Endothelial cell of umbilical vein (primary cell): ENCODE results near the gene TFDP1. TPM values are rescaled to one million over a fixed set of nuclear protein-coding genes. Genes with fewer than 3 reads are reported as not detected.

Experiments
- BruUV-seq: library from RNA; stranded (reverse); fragments of 400-500 nt; replicated peaks from 2 replicates; lab custom pipeline; 2021; lab: Mats Ljungman, UMichigan
- CTCF ChIA-PET: fragments of 300-600, 350-600 bp; sonication (Branson Sonifier 250); formaldehyde crosslinking; loops from one replicate; lab custom pipeline; 2021; ENCODE audit warnings: antibody characterized with exemption, inconsistent platforms; lab: Charles Lee
- POLR2A ChIA-PET: fragments of 300-600, 350-600 bp; sonication (Branson Sonifier 250); formaldehyde crosslinking; loops from one replicate; lab custom pipeline; 2021; ENCODE audit warnings: antibody characterized with exemption, inconsistent platforms; lab: Charles Lee
- DNase-seq: peaks from one replicate; pipeline ENCODE4 v3.0.0-alpha.2; 2011; ENCODE audit warnings: low read depth, low spot score
- FAIRE-seq: peaks from 2 replicates; lab custom pipeline; 2011; peaks lifted over from hg19 to GRCh38; lab: Jason Lieb, UNC
- H2AFZ ChIP-seq: 2 replicates; pipeline ENCODE4 v1.6.0; 2012; ENCODE audit warnings: low read depth, low read length, control low read depth, inconsistent platforms
- H3K27ac ChIP-seq: 2 replicates; pipeline ENCODE4 v1.5.1; 2011; ENCODE audit warnings: low read depth, mild to moderate bottlenecking, control low read depth, low read length, moderate library complexity; ENCODE audit not compliant: insufficient read depth
- H3K27me3 ChIP-seq, 2 experiments: 2 replicates each; pipeline versions ENCODE4 v1.6.0 to v1.6.1; 2011; ENCODE audit warnings: low read length in 2 of 2, mixed read lengths in 1 of 2; ENCODE audit not compliant: control insufficient read depth in 2 of 2, insufficient read depth in 2 of 2
- H3K36me3 ChIP-seq, 2 experiments: 2 replicates in 1 of 2; 3 replicates in 1 of 2; pipeline ENCODE4 v1.5.1; 2011; ENCODE audit warnings: low read length in 2 of 2, mild to moderate bottlenecking in 1 of 2, moderate library complexity in 1 of 2; ENCODE audit not compliant: control insufficient read depth in 2 of 2, insufficient read depth in 2 of 2; ENCODE audit errors: extremely low read depth in 1 of 2
- H3K4me1 ChIP-seq: 3 replicates; pipeline ENCODE4 v1.5.1; 2011; ENCODE audit warnings: mild to moderate bottlenecking, low read length; ENCODE audit not compliant: control insufficient read depth, insufficient read depth; ENCODE audit errors: extremely low read depth
- H3K4me2 ChIP-seq: 2 replicates; pipeline ENCODE4 v1.6.1; 2011; ENCODE audit warnings: low read length, control low read depth, mixed read lengths; ENCODE audit not compliant: insufficient read depth
- H3K4me3 ChIP-seq, 3 experiments: fragments of 200-600 bp in 1 of 3; sonication (generic), shearing (Covaris generic) in 1 of 3; replicated peaks in 1 of 3; 2 replicates each; pipeline ENCODE4 v1.5.1; 2011 to 2016; ENCODE audit warnings: control low read depth in 3 of 3, low read length in 3 of 3, mild to moderate bottlenecking in 2 of 3, inconsistent platforms in 1 of 3, low read depth in 1 of 3, moderate library complexity in 1 of 3; ENCODE audit not compliant: insufficient read depth in 1 of 3
- H3K79me2 ChIP-seq: 2 replicates; pipeline ENCODE4 v1.6.0; 2012; ENCODE audit warnings: low read length, inconsistent platforms; ENCODE audit not compliant: control insufficient read depth, insufficient read depth
- H3K9ac ChIP-seq: replicated peaks from 2 replicates; pipeline ENCODE3; 2011; ENCODE audit warnings: low read length, control low read depth; ENCODE audit not compliant: insufficient read depth; ENCODE audit errors: extremely low read depth
- H3K9me1 ChIP-seq: replicated peaks from 3 replicates; pipeline ENCODE4 v1.6.0; 2011; ENCODE audit warnings: mild to moderate bottlenecking, low read length; ENCODE audit not compliant: control insufficient read depth, insufficient read depth; ENCODE audit errors: extremely low read depth
- H3K9me3 ChIP-seq: replicated peaks from 2 replicates; pipeline ENCODE4 v1.5.1; 2012; ENCODE audit warnings: low read length, inconsistent platforms; ENCODE audit not compliant: control insufficient read depth, insufficient read depth
- H4K20me1 ChIP-seq: replicated peaks from 2 replicates; pipeline ENCODE3; 2011; ENCODE audit warnings: mild to moderate bottlenecking, low read length; ENCODE audit not compliant: control insufficient read depth, insufficient read depth; ENCODE audit errors: extremely low read depth
- CTCF ChIP-seq, 2 donors: IDR thresholded peaks; 1 replicate in 1 of 2; 2 replicates in 1 of 2; pipeline ENCODE4 v1.5.1; 2011; ENCODE audit warnings: low read length in 2 of 2, mild to moderate bottlenecking in 2 of 2, moderate library complexity in 2 of 2, control low read depth in 1 of 2, inconsistent platforms in 1 of 2, low read depth in 1 of 2; ENCODE audit not compliant: insufficient read depth in 1 of 2; ENCODE audit errors: extremely low read depth in 1 of 2
- EZH2 ChIP-seq: IDR thresholded peaks from 2 replicates; pipeline ENCODE4 v1.6.1; 2012; ENCODE audit warnings: borderline replicate concordance, low read depth, mild to moderate bottlenecking, moderate library complexity, low read length, inconsistent platforms; ENCODE audit not compliant: severe bottlenecking
- FOS ChIP-seq: IDR thresholded peaks from 2 replicates; pipeline ENCODE4 v1.6.1; 2011; ENCODE audit warnings: mild to moderate bottlenecking, low read length, moderate library complexity, borderline replicate concordance; ENCODE audit not compliant: insufficient read depth
- GATA2 ChIP-seq: IDR thresholded peaks from 2 replicates; pipeline ENCODE4 v1.7.0; 2011; ENCODE audit warnings: low read depth, mild to moderate bottlenecking, moderate library complexity, mixed read lengths, low read length; ENCODE audit not compliant: insufficient read length, insufficient read depth
- JUN ChIP-seq: IDR thresholded peaks from 2 replicates; pipeline ENCODE4 v1.6.1; 2011; ENCODE audit warnings: borderline replicate concordance, low read depth; ENCODE audit not compliant: insufficient read length, insufficient read depth
- MAX ChIP-seq: IDR thresholded peaks from 2 replicates; pipeline ENCODE4 v1.6.1; 2011; ENCODE audit not compliant: insufficient read depth, insufficient read length
- MYC ChIP-seq: IDR thresholded peaks from one replicate; pipeline ENCODE4 v1.6.1; 2011; ENCODE audit warnings: mild to moderate bottlenecking, low read depth, low read length
- POLR2A ChIP-seq: IDR thresholded peaks from 2 replicates; pipeline ENCODE4 v1.6.1; 2012; ENCODE audit warnings: low read depth, mild to moderate bottlenecking, control low read depth, low read length
- POLR2AphosphoS5 ChIP-seq: IDR thresholded peaks from 2 replicates; pipeline ENCODE4 v1.6.1; 2012; ENCODE audit warnings: low read depth, mild to moderate bottlenecking, control low read depth, low read length, moderate library complexity; ENCODE audit not compliant: insufficient read depth
- dilution Hi-C: fragments of 300-500 bp; cut with MboI; formaldehyde crosslinking; loops from one replicate; pipeline ENCODE4 v1.15.0; 2019; ENCODE audit warnings: low sequenced_read_pairs; ENCODE audit not compliant: extremely low pct_ligation_motif_present
- intact Hi-C: fragments of 100-400 bp; cut with micrococcal nuclease; formaldehyde crosslinking; loops from one replicate; pipeline ENCODE4 v1.10.0; 2022
- polyA plus RNA-seq, 4 experiments: library from polyadenylated mRNA; depleted of rRNA in 3 of 4; stranded (reverse) in 3 of 4; unstranded in 1 of 4; fragments of >200 nt; gene quantifications; 2 replicates each; pipeline versions ENCODE4 v1.2.1 to v1.2.3, GENCODE V29; 2011 to 2012; ENCODE audit warnings: missing spikeins in 1 of 4
- total RNA-seq: library from RNA; stranded (reverse); gene quantifications from 2 replicates; pipeline ENCODE4 v1.2.3, GENCODE V29; 2021

TFDP1 gene
- total and polyA plus RNA-seq, 2 donors (not counting 3 experiments of a cell fraction or from before 2014, with no cell fraction given), result 64.3 to 137 TPM

GRCh38 chr13:113601166-113602070 lies 16.9 kb downstream of the TFDP1 start:
- H3K27me3 ChIP-seq, result no peaks in the 10 kb centered on the region
- ChIA-PET CTCF (no interaction called here), POLR2A (no interaction called here)
- no TSS peak for BruUV-seq
- no peak overlapping the region for H3K9ac ChIP-seq
- peaks cover 96% of the 10 kb centered on the region for H3K79me2 ChIP-seq
- dilution Hi-C loops, result no loop called here
- H3K4me1 ChIP-seq, result no peaks in the 10 kb centered on the region
- DNase-seq, result no peak
- H4K20me1 ChIP-seq, result no peaks in the 10 kb centered on the region
- H3K9me3 ChIP-seq, result no peaks in the 10 kb centered on the region
- no peak overlapping the region for H3K4me3 ChIP-seq
- intact Hi-C loops, result no loop called here
- H3K4me2 ChIP-seq, result no peak overlapping the region
- peaks cover 3 to 29% of the 10 kb centered on the region in 2 experiments for H3K36me3 ChIP-seq
- H2AFZ ChIP-seq, result no peak overlapping the region
- FAIRE-seq, result no peak
- TF ChIP-seq GATA2, result no peak
- TF ChIP-seq POLR2A, result no peak
- no peak for TF ChIP-seq POLR2AphosphoS5
- TF ChIP-seq MAX, result no peak
- TF ChIP-seq FOS, result no peak
- no peak for TF ChIP-seq CTCF (IDR thresholded peaks at IDR 0.05; ENCODE audit: extremely low read depth in 1 of 2, insufficient read depth in 1 of 2, low read depth in 1 of 2, low read length in 2 of 2)
- no peak for TF ChIP-seq EZH2
- TF ChIP-seq JUN, result no peak
- no peak for TF ChIP-seq MYC
- no peak overlapping the region for H3K27ac ChIP-seq
- no peaks in the 10 kb centered on the region for H3K9me1 ChIP-seq
